NCI-H1417 treated with DMSO at 0.1 percent for 48 hours (cell line): ENCODE data around the gene SPDYA.
A peak's percentile ranks its signal among the peaks of the same experiment; 100 is the strongest.

ENCODE experiments used
- DNase-seq: peaks from one replicate; lab custom pipeline; 2025; lab: John Stamatoyannopoulos, UW

SPDYA gene

GRCh38 chr2:28828382-28828781 is 17.7 kb downstream of the SPDYA start:
- DNase-seq = no peak

- DNase-seq = no peak
Measured at GRCh38 chr2:28833740-28834470, 23.3 kb downstream of the SPDYA start.

DNA sequence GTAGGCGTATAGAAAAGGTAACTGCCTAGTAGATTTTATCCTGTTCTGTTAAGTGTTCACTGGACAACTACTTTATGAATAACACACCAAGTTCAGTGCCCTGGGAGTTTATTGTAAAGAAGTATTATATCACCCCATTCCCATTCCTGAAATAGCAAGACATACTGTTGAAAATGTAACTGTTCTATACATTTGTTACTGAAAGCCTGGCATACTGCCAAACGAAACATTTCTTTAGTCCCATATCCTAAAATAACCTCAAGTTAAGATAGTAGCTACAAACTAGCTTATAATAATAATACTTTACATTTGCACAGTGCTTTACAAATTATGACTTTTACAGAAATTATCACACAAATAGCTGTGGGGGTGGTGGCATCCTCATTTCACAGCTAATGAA is 25.1 kb downstream of the SPDYA start:
- no peak for DNase-seq

DNA sequence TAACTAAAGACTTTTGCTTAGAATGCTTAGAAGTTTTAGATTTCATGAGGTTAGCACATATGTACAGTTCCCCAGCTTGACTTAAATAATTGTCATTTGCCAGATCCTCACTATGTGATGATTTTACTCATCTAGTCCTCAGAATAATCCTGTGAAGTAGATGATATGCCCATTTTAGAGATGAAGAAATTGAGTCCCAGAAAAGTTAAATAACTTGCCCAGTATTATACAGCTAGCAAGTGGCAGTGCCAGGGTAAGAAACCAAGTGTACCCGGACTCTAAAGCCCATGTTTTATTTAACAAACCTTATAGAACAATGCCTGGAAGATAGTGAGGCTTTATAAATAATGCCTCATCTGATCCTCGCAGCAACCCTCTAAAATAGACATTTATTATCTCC is 28.3 kb downstream of the SPDYA start:
- no peak for DNase-seq

DNA sequence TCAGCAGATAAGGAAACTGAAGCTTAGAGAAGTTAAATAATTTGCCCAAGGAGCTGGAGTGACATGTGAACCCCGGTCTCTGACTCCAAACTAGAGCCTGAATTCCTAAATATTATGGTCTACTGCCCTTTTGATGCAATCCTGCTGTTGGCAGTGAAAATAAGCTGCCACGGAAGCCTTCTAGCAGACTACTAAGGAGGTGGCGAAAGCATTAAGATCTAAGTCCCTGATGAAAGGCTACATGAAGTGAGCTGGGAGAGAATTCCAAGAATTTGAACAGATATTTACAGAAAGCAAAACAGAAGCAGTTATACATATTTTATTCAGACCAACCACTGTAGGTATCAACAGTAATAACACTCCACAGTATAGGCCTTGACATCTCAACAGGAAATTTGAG is 31.4 kb downstream of the SPDYA start:
- no peak for DNase-seq

DNA sequence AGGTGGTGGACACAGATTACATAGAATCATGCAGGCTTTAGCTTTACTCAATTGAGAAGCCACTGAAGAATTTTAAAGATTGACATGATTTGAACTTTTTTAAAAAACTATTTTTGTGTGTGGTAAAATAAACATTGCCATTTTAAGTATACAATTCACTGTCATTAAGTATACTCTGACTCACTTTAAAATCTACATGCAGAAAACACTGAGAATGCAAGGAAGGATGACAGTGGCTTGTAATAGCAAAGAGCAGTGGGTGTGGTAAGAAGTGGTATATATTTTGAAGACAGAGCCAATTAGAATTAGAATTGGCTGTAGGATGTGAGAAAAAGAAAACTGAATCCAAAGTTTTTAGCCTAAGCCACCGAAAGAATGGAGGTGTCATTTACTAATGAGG is 44.6 kb downstream of the SPDYA start:
- no peak for DNase-seq

GRCh38 chr2:28855977-28856376 is 45.3 kb downstream of the SPDYA start:
- DNase-seq = no peak

DNA sequence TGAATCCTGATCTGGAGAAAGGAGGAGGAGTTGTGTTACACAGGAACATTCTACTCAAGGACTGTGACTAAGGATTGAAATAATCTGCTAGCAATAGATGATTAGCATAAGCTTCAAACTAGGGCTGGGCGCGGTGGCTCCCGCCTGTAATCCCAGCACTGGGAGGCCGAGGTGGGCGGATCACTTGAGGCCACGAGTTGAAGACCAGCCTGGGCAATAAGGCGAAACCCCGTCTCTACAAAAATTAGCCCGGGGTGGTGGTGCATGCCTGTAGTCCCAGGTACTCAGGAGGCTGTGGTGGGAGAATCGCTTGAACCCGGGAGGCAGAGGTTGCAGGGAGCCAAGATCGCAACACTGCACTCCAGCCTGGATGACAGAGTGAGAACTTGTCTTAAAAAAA is 58.0 kb downstream of the SPDYA start:
- DNase-seq = no peak

DNA sequence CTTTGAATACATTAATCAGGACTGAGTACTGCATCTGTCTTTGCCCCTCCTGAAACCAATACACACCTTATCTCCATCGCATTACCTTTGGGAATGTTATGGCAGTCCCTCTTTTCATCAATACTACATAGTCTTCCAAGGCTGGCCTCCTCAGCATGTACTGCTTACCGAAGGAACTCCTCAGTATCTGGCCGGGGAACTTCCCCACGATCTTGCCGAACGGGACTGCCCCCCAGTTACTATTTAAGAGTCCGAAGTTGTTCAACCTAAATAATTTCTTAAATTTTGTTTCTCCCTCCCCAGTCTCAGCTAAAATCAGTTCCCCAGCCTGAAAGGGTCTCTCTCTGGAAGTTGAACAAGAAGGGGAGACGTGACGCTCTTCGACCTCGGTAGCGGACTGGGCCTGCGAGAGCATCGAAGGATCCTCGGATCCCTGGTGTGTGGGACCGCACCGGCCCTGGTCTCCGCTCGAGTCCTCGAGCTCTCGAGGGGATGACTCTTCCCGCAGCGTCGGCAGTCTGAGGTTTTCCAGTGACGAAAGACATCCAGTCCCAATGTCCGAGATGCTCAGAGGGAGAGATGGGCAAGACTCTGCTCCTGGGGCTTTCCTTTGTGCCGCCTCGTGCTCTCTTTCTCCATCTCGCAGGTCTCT is 59.0 kb downstream of the SPDYA start:
- DNase-seq = no peak

- peak; percentile 89 for DNase-seq
Measured at GRCh38 chr2:28870146-28870891, 59.7 kb downstream of the SPDYA start, which contains the start of gene TRMT61B. Gene TRMT61B (minus strand): TSS chr2:28870309. CDS start chr2:28870277, 32 bp downstream.

- DNase-seq = no peak
Measured at GRCh38 chr2:28871620-28872019, 61.0 kb downstream of the SPDYA start.

GRCh38 chr2:28880193-28880592 is 69.6 kb downstream of the SPDYA start:
- DNase-seq = no peak

- DNase-seq = no peak
Measured at GRCh38 chr2:28893488-28893887, 82.9 kb downstream of the SPDYA start.

- DNase-seq = peak; percentile 93
Measured at GRCh38 chr2:28894470-28895188, 84.0 kb downstream of the SPDYA start, which contains the start of gene WDR43. Gene WDR43 (plus strand): TSS chr2:28894667. CDS start chr2:28894699, 32 bp downstream.

- no peak for DNase-seq
Measured at GRCh38 chr2:28895189-28895893, 84.7 kb downstream of the SPDYA start.

DNA sequence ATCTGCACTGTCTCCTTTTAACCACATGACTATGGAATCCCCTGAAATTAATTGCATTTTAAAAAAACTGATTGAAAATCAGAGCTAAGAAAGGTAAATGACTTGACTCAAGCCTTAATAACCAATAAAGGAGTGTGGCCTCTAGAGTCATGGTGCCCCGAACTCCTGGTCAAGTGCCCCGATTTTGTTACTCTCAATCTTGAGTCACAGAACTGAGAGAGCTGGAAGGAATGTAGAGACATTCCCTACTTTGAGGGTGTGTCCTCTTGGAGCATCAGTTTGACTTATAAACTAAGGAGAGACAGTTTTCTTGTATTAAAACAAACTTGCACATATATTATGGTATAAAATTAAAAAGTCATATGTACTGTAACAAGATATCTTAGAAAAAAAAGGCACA is 86.3 kb downstream of the SPDYA start:
- no peak for DNase-seq

GRCh38 chr2:28898048-28898447 is 87.4 kb downstream of the SPDYA start:
- DNase-seq = no peak
